ENCODE measurements around the gene EDDM13.

EDDM13 gene

GRCh38 chr19:56270676-56271075, 1.9 kb upstream of the EDDM13 start:
- DNase-seq (ENCODE audit: low read depth) = no peak
- in situ Hi-C loops (cut with HindIII; ENCODE audit: low sequenced_read_pairs) = no loop called here
- no peak overlapping the region for H3K4me3 ChIP-seq (ENCODE audit: low read depth, low read length)
- TF ChIP-seq CTCF (IDR thresholded peaks at IDR 0.05; ENCODE audit: low read depth, low read length, missing control alignments) = no peak

- no peak for TF ChIP-seq CTCF (IDR thresholded peaks at IDR 0.05; ENCODE audit: low read depth, low read length, missing control alignments)
- in situ Hi-C loops (cut with HindIII; ENCODE audit: low sequenced_read_pairs) = no loop called here
- H3K4me3 ChIP-seq (ENCODE audit: low read depth, low read length) = no peak overlapping the region
- DNase-seq (ENCODE audit: low read depth) = no peak
These were observed 1.4 kb upstream of the EDDM13 start for GRCh38 chr19:56271151-56271550.

- DNase-seq (ENCODE audit: low read depth) = no peak
- H3K4me3 ChIP-seq (ENCODE audit: low read depth, low read length) = no peak overlapping the region
- TF ChIP-seq CTCF (IDR thresholded peaks at IDR 0.05; ENCODE audit: low read depth, low read length, missing control alignments) = no peak
- in situ Hi-C loops (cut with HindIII; ENCODE audit: low sequenced_read_pairs) = no loop called here
These were observed 1.1 kb downstream of the EDDM13 start for GRCh38 chr19:56273563-56274117.

GRCh38 chr19:56282809-56283208, 10.3 kb downstream of the EDDM13 start:
- in situ Hi-C loops (cut with HindIII; ENCODE audit: low sequenced_read_pairs) = no loop called here
- no peak overlapping the region for H3K4me3 ChIP-seq (ENCODE audit: low read depth, low read length)
- DNase-seq (ENCODE audit: low read depth) = no peak
- TF ChIP-seq CTCF (IDR thresholded peaks at IDR 0.05; ENCODE audit: low read depth, low read length, missing control alignments) = no peak

- in situ Hi-C loops (cut with HindIII; ENCODE audit: low sequenced_read_pairs) = no loop called here
- DNase-seq (ENCODE audit: low read depth) = no peak
- TF ChIP-seq CTCF (IDR thresholded peaks at IDR 0.05; ENCODE audit: low read depth, low read length, missing control alignments) = no peak
- no peak overlapping the region for H3K4me3 ChIP-seq (ENCODE audit: low read depth, low read length)
These were observed 12.2 kb downstream of the EDDM13 start for GRCh38 chr19:56284746-56285145.

- TF ChIP-seq CTCF (IDR thresholded peaks at IDR 0.05; ENCODE audit: low read depth, low read length, missing control alignments) = no peak
- in situ Hi-C loops (cut with HindIII; ENCODE audit: low sequenced_read_pairs) = no loop called here
- no peak overlapping the region for H3K4me3 ChIP-seq (ENCODE audit: low read depth, low read length)
- no peak for DNase-seq (ENCODE audit: low read depth)
These were observed 17.6 kb downstream of the EDDM13 start for GRCh38 chr19:56290104-56290503.

- no peak for TF ChIP-seq CTCF (IDR thresholded peaks at IDR 0.05; ENCODE audit: low read depth, low read length, missing control alignments)
- in situ Hi-C loops (cut with HindIII; ENCODE audit: low sequenced_read_pairs) = no loop called here
- no peak overlapping the region for H3K4me3 ChIP-seq (ENCODE audit: low read depth, low read length)
- no peak for DNase-seq (ENCODE audit: low read depth)
These were observed 19.3 kb downstream of the EDDM13 start for GRCh38 chr19:56291867-56292266.

Measured in astrocyte of the cerebellum (primary cell).